22Rv1 (cell line): Measurements from ENCODE around the gene MAMLD1.

ENCODE experiments used
- ZFX ChIP-seq: fragments of 450-650 bp; IDR thresholded peaks from 2 replicates; pipeline ENCODE4 v1.6.1; 2017; ENCODE audit warnings: antibody characterized with exemption, borderline replicate concordance
- TF ChIP-seq, protein P1 (sequence below): fragments of 450-650 bp; IDR thresholded peaks from 2 replicates; pipeline ENCODE4 v1.5.1; 2017; ENCODE audit warnings: mild to moderate bottlenecking

DNA sequence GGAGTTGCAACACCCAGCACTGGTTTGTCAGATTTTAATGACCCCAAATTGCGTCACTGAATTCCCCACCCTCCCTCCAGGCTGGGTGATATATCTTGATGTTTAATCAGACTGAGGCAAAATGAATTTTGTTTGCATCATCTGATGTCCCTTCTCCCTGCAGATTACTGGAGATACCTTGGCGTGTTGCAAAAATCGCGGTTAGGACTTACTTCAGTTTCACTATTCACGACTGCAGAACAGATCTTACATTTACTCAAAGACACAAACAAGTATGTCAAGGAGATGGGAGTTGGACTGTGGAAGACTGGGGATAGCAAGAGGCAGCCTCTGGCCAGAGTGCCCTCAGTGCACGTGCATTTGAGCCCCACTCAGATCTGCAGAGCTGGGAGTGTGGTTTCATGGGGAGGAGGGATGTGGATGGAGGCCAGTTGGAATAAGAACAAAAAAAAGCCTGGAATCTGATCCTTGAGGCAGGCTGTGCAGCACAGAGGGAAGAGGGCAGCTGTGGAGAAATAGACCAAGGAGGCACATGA is 113.1 kb downstream of the MAMLD1 start:
- TF ChIP-seq, protein P1, sequence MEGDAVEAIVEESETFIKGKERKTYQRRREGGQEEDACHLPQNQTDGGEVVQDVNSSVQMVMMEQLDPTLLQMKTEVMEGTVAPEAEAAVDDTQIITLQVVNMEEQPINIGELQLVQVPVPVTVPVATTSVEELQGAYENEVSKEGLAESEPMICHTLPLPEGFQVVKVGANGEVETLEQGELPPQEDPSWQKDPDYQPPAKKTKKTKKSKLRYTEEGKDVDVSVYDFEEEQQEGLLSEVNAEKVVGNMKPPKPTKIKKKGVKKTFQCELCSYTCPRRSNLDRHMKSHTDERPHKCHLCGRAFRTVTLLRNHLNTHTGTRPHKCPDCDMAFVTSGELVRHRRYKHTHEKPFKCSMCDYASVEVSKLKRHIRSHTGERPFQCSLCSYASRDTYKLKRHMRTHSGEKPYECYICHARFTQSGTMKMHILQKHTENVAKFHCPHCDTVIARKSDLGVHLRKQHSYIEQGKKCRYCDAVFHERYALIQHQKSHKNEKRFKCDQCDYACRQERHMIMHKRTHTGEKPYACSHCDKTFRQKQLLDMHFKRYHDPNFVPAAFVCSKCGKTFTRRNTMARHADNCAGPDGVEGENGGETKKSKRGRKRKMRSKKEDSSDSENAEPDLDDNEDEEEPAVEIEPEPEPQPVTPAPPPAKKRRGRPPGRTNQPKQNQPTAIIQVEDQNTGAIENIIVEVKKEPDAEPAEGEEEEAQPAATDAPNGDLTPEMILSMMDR = no peak
- no peak for TF ChIP-seq ZFX
